Measurements from ENCODE around the gene PPP1CB. TPM values are rescaled to one million over a fixed set of nuclear protein-coding genes. Genes with fewer than 3 reads are reported as not detected.
A peak's percentile ranks its signal among the peaks of the same experiment; 100 is the strongest.

The PPP1CB gene
- total and polyA plus RNA-seq, 11 donors, result 128 to 496 (median 404) TPM

DNA sequence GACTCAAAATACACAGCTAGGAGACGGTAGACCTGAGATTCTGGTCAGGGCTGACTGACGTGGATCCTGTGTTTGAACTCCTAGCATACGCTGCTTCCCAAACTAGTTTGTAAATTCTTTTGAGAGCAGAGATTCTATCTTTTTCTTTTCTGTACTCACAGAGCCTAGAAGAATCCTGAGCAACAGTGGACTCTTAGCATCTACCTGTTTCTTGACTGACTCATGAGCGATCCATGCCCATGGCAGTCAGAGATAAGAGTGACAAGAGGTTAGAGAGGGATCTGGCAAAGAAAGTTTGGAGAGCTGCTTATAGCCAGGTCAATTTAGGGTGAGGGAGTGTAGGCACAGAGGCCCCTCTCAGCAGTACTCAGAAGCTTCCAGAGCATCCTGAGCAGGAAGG is 41.1 kb upstream of the PPP1CB start:
- no peaks in the 10 kb centered on the region for H3K36me3 ChIP-seq
- TF ChIP-seq POLR2A (IDR thresholded peaks at IDR 0.05), result no peak
- TF ChIP-seq, protein P1, sequence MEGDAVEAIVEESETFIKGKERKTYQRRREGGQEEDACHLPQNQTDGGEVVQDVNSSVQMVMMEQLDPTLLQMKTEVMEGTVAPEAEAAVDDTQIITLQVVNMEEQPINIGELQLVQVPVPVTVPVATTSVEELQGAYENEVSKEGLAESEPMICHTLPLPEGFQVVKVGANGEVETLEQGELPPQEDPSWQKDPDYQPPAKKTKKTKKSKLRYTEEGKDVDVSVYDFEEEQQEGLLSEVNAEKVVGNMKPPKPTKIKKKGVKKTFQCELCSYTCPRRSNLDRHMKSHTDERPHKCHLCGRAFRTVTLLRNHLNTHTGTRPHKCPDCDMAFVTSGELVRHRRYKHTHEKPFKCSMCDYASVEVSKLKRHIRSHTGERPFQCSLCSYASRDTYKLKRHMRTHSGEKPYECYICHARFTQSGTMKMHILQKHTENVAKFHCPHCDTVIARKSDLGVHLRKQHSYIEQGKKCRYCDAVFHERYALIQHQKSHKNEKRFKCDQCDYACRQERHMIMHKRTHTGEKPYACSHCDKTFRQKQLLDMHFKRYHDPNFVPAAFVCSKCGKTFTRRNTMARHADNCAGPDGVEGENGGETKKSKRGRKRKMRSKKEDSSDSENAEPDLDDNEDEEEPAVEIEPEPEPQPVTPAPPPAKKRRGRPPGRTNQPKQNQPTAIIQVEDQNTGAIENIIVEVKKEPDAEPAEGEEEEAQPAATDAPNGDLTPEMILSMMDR (IDR thresholded peaks at IDR 0.05), result no peak
- peaks cover 0 to 2% (median 0%) of the 10 kb centered on the region in 12 donors for H3K9me3 ChIP-seq
- H3K4me1 ChIP-seq, result peaks cover 0 to 23% (median 2%) of the 10 kb centered on the region in 12 donors
- peak in 1 of 4 donors; percentile 41 for ATAC-seq
- H3K27me3 ChIP-seq, result no peaks in the 10 kb centered on the region
- intact Hi-C loops (cut with DNase I), result no loop called here
- no peak overlapping the region for H3K27ac ChIP-seq
- WGBS, 4 donors, result 59 to 70% (median 67%) methylated on average over 4 of the region's 4 CpGs
- H3K4me3 ChIP-seq, result no peak overlapping the region
- no peak for DNase-seq

DNA sequence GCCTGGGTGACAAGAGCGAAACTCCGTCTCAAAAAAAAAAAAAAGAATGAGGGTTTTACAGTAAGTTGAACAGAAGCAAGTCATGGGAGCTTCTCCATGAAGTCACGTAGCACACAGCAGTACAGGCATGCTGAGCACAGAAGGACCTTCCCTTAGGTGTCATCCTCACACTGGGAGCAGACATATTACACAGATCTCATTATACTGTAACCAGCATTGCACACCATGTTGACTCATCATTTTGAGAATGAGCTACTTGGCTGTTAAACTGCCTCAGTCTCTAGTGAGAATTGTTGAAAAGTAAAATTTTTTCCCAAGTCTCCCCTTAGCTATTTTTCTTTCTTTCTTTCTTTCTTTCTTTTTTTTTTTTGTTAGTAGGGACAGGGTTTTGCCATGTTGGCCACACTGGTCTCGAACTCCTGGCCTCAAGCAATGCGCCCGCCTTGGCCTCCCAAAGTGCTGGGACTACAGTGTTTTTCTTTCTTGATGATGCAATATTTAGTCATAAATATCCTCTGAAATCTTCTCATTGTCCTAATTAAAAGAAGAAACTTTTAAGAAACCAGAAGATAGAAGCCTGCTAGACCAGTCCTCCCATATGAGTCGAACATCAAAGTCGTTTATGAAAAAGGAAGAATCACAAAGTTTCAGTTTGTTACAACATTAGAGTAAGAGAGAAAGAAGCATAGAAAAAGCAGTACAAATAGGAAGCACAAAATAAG is 37.9 kb upstream of the PPP1CB start:
- no peak for ATAC-seq
- intact Hi-C loops (cut with DNase I), result no loop called here
- H3K4me3 ChIP-seq, result no peak overlapping the region
- WGBS, 4 donors, result 93 to 95% (median 94%) methylated on average over 8 of the region's 8 CpGs
- peaks cover 0 to 44% (median 13%) of the 10 kb centered on the region in 12 donors for H3K4me1 ChIP-seq
- H3K9me3 ChIP-seq, result no peaks in the 10 kb centered on the region
- H3K36me3 ChIP-seq, result no peaks in the 10 kb centered on the region
- no peak for DNase-seq
- TF ChIP-seq, protein P1 (IDR thresholded peaks at IDR 0.05), result no peak
- no peak for TF ChIP-seq POLR2A (IDR thresholded peaks at IDR 0.05)
- H3K27ac ChIP-seq, result peak overlapping the region in 1 of 12 donors; percentile 97
- no peaks in the 10 kb centered on the region for H3K27me3 ChIP-seq

DNA sequence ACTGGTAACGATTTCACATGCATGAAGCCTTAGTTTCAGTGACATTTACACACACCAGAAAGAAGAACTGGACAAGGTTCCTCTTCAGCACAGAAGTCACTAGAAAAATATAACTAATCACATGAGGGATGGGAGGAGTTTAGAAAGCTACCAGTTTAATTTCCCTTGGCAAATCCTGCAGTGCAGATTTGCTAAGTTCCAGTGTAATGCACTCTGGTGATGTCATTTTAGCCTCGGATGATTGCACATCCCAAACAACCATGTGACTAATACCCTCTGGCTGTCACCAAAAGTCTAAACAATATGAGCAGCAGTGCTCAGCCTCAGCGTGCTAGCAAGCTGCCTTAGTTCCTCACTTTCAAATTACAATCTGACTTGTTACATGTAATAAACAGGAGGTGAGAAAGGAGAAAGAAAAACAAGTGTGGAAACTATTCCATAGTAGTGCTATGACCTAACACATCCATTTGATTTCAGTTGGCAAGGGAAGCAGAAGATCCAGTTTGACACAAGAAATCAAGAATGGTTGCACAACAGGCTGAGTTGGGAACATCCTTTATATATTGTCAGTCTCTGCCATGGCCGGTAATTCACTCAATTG is 35.3 kb upstream of the PPP1CB start:
- 37 to 45% (median 44%) methylated on average over 4 of the region's 4 CpGs for WGBS, 4 donors
- H3K27ac ChIP-seq, result peak overlapping the region in 11 of 12 donors; percentile 23 to 97 (median 67)
- DNase-seq (peak in 3 of 5 donors; percentile 30 to 55 (median 32)), ATAC-seq (peak; percentile 13 to 89 (median 88))
- peaks cover 0 to 44% (median 13%) of the 10 kb centered on the region in 12 donors for H3K4me1 ChIP-seq
- H3K27me3 ChIP-seq, result no peaks in the 10 kb centered on the region
- intact Hi-C loops (cut with DNase I), result no loop called here
- H3K9me3 ChIP-seq, result no peaks in the 10 kb centered on the region
- no peak overlapping the region for H3K4me3 ChIP-seq
- TF ChIP-seq POLR2A (IDR thresholded peaks at IDR 0.05), result no peak
- TF ChIP-seq, protein P1 (IDR thresholded peaks at IDR 0.05), result no peak
- no peaks in the 10 kb centered on the region for H3K36me3 ChIP-seq

DNA sequence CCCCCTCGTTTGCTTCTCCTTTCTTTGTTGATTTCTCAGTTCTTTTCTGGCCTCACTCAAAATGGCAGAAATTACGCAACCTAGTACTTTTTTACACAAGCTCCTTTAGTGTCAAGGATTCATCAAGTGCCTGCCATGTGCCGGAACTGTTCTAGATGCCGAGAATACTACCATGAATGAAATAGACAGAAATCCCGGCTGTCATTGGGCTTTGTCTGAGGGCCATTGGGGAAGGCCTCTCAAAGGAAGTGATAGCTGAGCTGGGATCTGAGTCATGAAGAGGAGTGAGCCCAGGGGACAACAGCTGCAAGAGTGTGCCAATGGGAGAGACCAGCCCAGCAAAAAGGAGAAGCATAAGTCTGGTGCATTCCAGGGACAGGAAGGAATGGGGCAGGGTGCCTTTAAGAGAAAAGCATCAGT is 34.3 kb upstream of the PPP1CB start:
- no peak for TF ChIP-seq POLR2A (IDR thresholded peaks at IDR 0.05)
- TF ChIP-seq, protein P1 (IDR thresholded peaks at IDR 0.05), result no peak
- Histone ChIP-seq H3K27ac (peak overlapping the region in 11 of 12 donors; percentile 23 to 97 (median 67)), H3K4me1 (peaks cover 0 to 44% (median 13%) of the 10 kb centered on the region in 12 donors), H3K36me3 (no peaks in the 10 kb centered on the region), H3K9me3 (no peaks in the 10 kb centered on the region), H3K27me3 (no peaks in the 10 kb centered on the region), H3K4me3 (no peak overlapping the region)
- ATAC-seq, result peak; percentile 79 to 95 (median 92)
- peak in 4 of 5 donors; percentile 48 to 81 (median 64) for DNase-seq
- WGBS, 4 donors, result 24 to 57% (median 37%) methylated on average over 5 of the region's 5 CpGs
- intact Hi-C loops (cut with DNase I), result no loop called here

All from heart left ventricle (tissue), 16 donors.